Stomach (tissue), 4 donors: ENCODE measurements around the gene TBX2.

Experiments used
- CTCF ChIP-seq, 7 experiments: fragments of 450-650 bp in 4 of 7; fragments of 200-600 bp in 3 of 7; sonication (generic) in 3 of 7; IDR thresholded peaks; one replicate each; pipeline ENCODE4 v1.5.1; 2016 to 2019; ENCODE audit warnings: antibody characterized with exemption in 7 of 7, control low read depth in 2 of 7, mild to moderate bottlenecking in 1 of 7
- EP300 ChIP-seq: sonication (generic); formaldehyde crosslinking; IDR thresholded peaks from one replicate; pipeline ENCODE4 v1.6.1; 2017; ENCODE audit warnings: antibody characterized with exemption
- POLR2A ChIP-seq, 4 donors: fragments of 450-650 bp; IDR thresholded peaks; one replicate each; pipeline ENCODE4 v1.6.1; 2016; ENCODE audit warnings: antibody characterized with exemption in 4 of 4, control low read depth in 2 of 4, mild to moderate bottlenecking in 1 of 4, moderate library complexity in 1 of 4
- POLR2AphosphoS5 ChIP-seq, 3 donors: sonication (generic); formaldehyde crosslinking; IDR thresholded peaks; one replicate each; pipeline ENCODE4 v1.6.1; 2016; ENCODE audit warnings: antibody characterized with exemption in 3 of 3

GRCh38 chr17:61397086-61397842 is 2.4 kb upstream of the TBX2 start:
- TF ChIP-seq CTCF (IDR thresholded peaks at IDR 0.05) (no peak), POLR2A (IDR thresholded peaks at IDR 0.05) (no peak), EP300 (no peak), POLR2AphosphoS5 (IDR thresholded peaks at IDR 0.05) (no peak)
